Retinal pigment epithelial cell (primary cell): ENCODE results near the gene ZNF827.

Source experiments
- DNase-seq: peaks from one replicate; pipeline ENCODE4 v3.0.0-alpha.2; 2010; ENCODE audit warnings: low read depth
- H3K4me3 ChIP-seq: 2 replicates; pipeline ENCODE4 v1.5.1; 2011; ENCODE audit warnings: mild to moderate bottlenecking, low read length, control low read depth, moderate library complexity
- TF ChIP-seq, protein P1 (sequence below): conservative IDR thresholded peaks from 2 replicates; pipeline ENCODE4 v1.5.1; 2011; ENCODE audit warnings: low read depth, low read length, control low read depth, inconsistent platforms

ZNF827 gene

DNA sequence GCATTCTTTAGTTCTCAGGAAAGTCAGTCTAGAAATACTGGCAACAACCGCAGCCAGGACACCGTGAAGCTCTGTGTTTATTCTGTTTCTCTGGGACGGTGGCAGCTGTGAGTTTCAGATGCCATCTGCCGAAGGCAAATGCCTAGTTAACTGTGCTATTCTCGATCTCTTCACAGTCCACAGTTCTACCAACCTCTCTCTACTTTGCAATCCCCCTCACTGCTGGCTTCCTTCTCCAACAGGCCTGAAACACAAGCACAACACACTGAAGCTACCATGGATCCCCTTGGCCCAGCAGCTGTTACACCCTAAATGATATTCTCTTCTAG is 118.8 kb downstream of the ZNF827 start:
- DNase-seq, result no peak
- no peak overlapping the region for H3K4me3 ChIP-seq
- TF ChIP-seq, protein P1, sequence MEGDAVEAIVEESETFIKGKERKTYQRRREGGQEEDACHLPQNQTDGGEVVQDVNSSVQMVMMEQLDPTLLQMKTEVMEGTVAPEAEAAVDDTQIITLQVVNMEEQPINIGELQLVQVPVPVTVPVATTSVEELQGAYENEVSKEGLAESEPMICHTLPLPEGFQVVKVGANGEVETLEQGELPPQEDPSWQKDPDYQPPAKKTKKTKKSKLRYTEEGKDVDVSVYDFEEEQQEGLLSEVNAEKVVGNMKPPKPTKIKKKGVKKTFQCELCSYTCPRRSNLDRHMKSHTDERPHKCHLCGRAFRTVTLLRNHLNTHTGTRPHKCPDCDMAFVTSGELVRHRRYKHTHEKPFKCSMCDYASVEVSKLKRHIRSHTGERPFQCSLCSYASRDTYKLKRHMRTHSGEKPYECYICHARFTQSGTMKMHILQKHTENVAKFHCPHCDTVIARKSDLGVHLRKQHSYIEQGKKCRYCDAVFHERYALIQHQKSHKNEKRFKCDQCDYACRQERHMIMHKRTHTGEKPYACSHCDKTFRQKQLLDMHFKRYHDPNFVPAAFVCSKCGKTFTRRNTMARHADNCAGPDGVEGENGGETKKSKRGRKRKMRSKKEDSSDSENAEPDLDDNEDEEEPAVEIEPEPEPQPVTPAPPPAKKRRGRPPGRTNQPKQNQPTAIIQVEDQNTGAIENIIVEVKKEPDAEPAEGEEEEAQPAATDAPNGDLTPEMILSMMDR, result no peak

DNA sequence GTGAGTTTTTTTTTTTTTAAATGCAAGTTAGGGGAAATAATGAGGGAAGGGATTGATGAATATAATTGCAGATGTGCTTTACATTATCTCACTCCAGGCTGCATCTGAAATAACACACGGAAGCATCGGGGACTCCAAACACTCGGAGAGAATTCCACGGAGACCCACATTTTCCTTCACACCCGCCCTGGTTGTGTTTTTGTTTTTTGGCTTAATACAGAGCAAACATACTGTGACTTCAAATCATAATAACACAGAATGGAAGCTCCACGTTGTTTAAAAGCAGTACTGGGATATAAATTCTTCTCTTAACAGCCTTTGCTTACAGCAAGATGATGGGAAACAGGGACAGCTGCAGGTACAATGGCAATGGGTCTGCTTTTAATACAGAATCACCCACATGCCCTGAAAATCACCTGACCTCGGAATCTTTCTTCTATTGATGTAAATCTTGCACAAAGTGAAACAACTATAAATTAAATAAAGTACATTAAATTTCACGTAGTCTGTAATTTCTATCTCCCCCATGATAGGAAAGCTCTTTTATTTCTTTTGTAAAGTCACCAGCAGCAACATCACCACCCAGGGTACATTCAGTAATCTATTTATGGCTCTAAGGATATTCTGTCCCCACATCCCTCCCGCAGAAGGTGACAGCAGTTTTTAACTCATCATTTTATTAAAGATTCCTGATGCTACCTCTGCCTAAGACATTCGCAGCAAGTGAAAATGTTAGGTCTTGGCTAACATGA is 119.3 kb downstream of the ZNF827 start:
- TF ChIP-seq, protein P1, result no peak
- H3K4me3 ChIP-seq, result no peak overlapping the region
- DNase-seq, result no peak

DNA sequence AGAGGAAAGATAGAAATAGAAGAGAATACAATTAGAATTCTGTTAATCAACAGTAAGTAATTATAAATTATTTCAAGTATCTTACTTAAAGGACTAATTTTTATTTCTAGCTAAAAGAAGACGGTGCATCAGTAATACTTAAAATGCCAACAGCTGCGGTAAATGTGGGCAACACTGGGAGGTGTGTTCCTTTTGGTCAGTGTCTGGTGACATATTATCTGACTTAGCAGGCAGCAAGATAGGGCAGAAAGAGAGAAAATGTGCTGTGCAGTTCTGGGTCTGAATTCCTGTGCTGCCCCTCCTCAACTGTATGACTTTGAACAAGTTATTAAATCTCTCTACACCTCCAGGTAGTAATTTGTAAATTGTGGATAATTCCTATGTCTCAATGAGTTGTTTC is 120.6 kb downstream of the ZNF827 start:
- DNase-seq, result no peak
- TF ChIP-seq, protein P1, result no peak
- no peak overlapping the region for H3K4me3 ChIP-seq

DNA sequence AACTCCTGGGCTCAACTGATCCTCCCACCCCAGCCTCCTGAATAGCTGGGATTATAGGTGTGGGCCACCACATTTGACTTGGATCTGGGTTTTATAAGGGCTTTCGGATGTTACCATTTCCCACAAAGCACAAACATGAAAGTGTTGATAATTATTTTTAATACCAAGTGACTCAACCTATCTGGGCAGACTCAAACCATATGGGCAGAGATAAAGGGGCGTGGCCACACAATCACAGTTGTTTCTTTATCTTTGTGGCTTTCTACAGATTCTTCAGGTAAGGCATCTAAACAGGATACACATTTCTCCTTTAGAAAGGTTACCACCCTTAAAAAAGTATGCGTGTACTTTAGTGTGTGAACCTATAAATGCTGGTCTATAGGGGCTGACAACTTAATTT is 122.5 kb downstream of the ZNF827 start:
- DNase-seq, result no peak
- TF ChIP-seq, protein P1, result no peak
- no peak overlapping the region for H3K4me3 ChIP-seq

DNA sequence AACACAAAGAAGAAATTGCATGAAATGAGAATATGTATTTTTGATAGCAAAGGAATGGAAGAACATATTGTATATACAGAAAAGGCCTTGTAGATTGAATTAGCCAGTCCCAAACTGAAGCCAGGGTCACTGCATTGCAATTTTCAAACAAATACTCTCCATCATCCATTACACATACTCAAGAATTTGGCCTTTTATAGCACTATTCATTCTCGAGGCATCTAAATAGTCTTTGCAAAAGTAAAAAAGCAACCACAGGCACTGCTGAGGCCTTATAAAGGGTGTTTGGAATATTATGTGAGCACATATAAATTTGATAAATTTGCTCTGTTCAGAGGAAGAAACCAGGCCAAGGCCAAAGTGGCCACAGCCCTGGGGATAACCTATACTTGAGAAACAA is 123.0 kb downstream of the ZNF827 start:
- DNase-seq, result no peak
- TF ChIP-seq, protein P1, result no peak
- H3K4me3 ChIP-seq, result no peak overlapping the region

DNA sequence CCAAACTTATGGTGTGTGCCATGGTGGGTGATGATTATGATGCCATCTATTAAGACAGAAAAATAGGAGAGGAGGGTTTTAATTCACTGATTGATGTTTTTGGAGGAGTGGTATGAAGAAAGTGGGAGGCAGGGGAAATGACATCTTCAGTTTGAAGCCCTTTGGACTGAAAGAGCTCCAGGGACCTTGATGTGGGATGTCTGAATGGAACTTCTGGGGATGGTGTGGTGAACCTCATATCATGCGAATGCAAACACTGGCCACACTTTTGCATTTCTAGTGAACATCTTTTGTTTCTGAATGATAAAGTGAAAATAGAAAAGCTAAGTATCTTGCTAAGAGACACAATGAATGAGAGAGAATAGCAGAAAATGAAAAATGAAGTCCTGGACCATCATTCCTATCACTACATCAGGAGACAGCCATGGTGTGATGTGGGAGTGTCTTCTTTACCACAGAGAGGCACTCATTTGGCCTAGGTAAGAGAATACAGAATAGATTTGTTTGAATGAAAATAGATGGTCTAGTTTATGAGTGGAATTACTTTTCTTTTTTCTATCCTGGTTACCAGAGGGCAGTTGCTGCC is 123.5 kb downstream of the ZNF827 start:
- no peak for DNase-seq
- H3K4me3 ChIP-seq, result no peak overlapping the region
- TF ChIP-seq, protein P1, result no peak

DNA sequence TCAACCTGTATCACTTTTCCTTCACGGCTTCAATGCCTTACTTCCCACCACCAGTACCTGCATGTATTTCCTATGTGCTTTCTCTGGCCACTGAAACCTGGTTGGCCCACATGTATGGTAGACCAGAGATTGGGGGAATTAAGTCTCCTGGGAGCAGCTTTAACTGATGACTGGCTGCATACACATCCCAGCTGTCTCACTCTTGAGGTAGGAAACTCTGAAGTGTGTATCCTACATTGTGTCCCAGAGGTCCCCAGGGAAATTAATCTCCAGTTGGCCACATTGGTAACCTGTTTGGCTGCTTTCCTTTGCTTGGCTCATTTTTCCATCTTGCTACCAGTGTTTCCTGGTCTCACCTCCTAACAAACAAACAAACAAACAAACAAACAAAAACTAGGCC is 124.4 kb downstream of the ZNF827 start:
- TF ChIP-seq, protein P1, result no peak
- H3K4me3 ChIP-seq, result no peak overlapping the region
- DNase-seq, result no peak
